ENCODE measurements around the gene MEA1. TPM values are rescaled to one million over a fixed set of nuclear protein-coding genes. Genes with fewer than 3 reads are reported as not detected.

The MEA1 gene
- total RNA-seq, 1 donor from 2014 or later, result 73.1 TPM

DNA sequence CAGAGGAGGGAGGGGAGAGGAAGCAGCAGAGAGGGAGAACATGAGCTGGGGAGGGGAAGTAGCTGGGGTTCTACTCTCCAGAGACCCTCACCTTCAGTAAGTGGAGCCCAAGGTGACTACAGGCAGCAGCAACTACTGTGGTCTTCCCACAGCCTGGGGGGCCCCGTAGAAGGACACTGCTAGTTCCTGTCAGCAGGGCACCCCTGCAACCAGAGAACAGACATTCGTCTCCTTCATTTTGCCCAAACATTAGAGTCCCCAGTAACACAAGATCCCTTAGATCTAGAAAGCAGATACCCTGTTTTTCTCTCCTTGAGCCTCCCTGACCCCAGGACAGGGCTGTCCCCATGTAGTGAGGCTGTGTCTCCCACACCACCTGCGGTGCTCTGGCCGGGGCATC, 45.0 kb downstream of the MEA1 start:
- no peak overlapping the region for H3K4me2 ChIP-seq
- Mint-ChIP-seq H3K9me3 (no peaks in the 10 kb centered on the region), H3K36me3 (peaks cover 6% of the 10 kb centered on the region), H3K27ac (no peak overlapping the region), H3K4me3 (no peak overlapping the region), H3K4me1 (peaks cover 3% of the 10 kb centered on the region), H3K27me3 (ENCODE audit: insufficient read depth, low read depth) (no peaks in the 10 kb centered on the region)
- no peak overlapping the region for H3K27ac ChIP-seq
- H3K4me1 ChIP-seq, result peaks cover 4% of the 10 kb centered on the region
- no peak overlapping the region for H3K4me3 ChIP-seq
- H3K27me3 ChIP-seq, result no peaks in the 10 kb centered on the region
- DNase-seq (ENCODE audit: low spot score), result no peak
- H3K79me2 ChIP-seq (ENCODE audit: low read depth), result no peaks in the 10 kb centered on the region
- H3K9ac ChIP-seq, result no peak overlapping the region
- no peaks in the 10 kb centered on the region for H3F3A ChIP-seq (ENCODE audit: low read depth)
- no peaks in the 10 kb centered on the region for H4K20me1 ChIP-seq (ENCODE audit: low read depth)
- H3K36me3 ChIP-seq, result no peaks in the 10 kb centered on the region
- TF ChIP-seq EZH2phosphoT487 (IDR thresholded peaks at IDR 0.05) (no peak), EZH2 (IDR thresholded peaks at IDR 0.05) (no peak)
- TF ChIP-seq, protein P1, sequence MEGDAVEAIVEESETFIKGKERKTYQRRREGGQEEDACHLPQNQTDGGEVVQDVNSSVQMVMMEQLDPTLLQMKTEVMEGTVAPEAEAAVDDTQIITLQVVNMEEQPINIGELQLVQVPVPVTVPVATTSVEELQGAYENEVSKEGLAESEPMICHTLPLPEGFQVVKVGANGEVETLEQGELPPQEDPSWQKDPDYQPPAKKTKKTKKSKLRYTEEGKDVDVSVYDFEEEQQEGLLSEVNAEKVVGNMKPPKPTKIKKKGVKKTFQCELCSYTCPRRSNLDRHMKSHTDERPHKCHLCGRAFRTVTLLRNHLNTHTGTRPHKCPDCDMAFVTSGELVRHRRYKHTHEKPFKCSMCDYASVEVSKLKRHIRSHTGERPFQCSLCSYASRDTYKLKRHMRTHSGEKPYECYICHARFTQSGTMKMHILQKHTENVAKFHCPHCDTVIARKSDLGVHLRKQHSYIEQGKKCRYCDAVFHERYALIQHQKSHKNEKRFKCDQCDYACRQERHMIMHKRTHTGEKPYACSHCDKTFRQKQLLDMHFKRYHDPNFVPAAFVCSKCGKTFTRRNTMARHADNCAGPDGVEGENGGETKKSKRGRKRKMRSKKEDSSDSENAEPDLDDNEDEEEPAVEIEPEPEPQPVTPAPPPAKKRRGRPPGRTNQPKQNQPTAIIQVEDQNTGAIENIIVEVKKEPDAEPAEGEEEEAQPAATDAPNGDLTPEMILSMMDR (IDR thresholded peaks at IDR 0.05), result no peak
- H2AFZ ChIP-seq (replicated peaks), result no peak overlapping the region
- no peaks in the 10 kb centered on the region for H3K9me3 ChIP-seq (ENCODE audit: low read depth)

DNA sequence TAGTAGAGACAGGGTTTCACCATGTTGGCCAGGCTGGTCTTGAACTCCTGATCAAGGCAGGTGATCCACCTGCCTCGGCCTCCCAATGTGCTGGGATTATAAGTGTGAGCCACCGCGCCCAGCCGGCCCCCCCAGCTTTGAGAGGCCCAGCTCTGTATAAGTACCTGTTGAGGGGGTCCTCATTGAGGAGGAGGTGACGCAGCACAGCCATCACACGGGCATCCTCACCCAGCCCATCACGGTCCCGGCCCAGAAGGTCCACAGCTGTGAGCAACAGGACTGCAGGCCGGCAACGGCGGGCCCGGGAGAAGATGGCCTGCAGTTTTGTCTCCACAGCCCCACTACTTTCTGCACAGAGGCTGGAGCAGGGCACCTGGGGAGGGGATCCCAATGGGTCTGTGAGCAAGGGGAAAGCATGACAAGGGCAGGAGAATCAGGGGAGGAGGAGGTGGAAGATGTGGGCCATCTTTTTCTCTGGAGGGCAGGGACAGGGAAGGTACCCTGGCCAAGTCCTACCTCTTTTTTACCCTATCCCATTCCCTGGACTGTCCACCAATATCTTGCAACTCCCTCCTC, 45.5 kb downstream of the MEA1 start:
- Histone ChIP-seq H3K4me3 (no peak overlapping the region), H2AFZ (replicated peaks) (no peak overlapping the region), H3K9ac (no peak overlapping the region), H3K36me3 (no peaks in the 10 kb centered on the region), H3K27ac (no peak overlapping the region), H3K27me3 (no peaks in the 10 kb centered on the region), H3K79me2 (ENCODE audit: low read depth) (no peaks in the 10 kb centered on the region), H3K4me2 (no peak overlapping the region), H4K20me1 (ENCODE audit: low read depth) (no peaks in the 10 kb centered on the region), H3K9me3 (ENCODE audit: low read depth) (no peaks in the 10 kb centered on the region), H3K4me1 (peaks cover 4% of the 10 kb centered on the region), H3F3A (ENCODE audit: low read depth) (no peaks in the 10 kb centered on the region)
- TF ChIP-seq, protein P1 (IDR thresholded peaks at IDR 0.05), result no peak
- TF ChIP-seq EZH2 (IDR thresholded peaks at IDR 0.05) (no peak), EZH2phosphoT487 (IDR thresholded peaks at IDR 0.05) (no peak)
- no peak overlapping the region for H3K27ac Mint-ChIP-seq
- H3K36me3 Mint-ChIP-seq, result peaks cover 4% of the 10 kb centered on the region
- no peak overlapping the region for H3K4me3 Mint-ChIP-seq
- H3K9me3 Mint-ChIP-seq, result no peaks in the 10 kb centered on the region
- no peak for DNase-seq (ENCODE audit: low spot score)
- H3K27me3 Mint-ChIP-seq (ENCODE audit: insufficient read depth, low read depth), result no peaks in the 10 kb centered on the region
- peaks cover 3% of the 10 kb centered on the region for H3K4me1 Mint-ChIP-seq

DNA sequence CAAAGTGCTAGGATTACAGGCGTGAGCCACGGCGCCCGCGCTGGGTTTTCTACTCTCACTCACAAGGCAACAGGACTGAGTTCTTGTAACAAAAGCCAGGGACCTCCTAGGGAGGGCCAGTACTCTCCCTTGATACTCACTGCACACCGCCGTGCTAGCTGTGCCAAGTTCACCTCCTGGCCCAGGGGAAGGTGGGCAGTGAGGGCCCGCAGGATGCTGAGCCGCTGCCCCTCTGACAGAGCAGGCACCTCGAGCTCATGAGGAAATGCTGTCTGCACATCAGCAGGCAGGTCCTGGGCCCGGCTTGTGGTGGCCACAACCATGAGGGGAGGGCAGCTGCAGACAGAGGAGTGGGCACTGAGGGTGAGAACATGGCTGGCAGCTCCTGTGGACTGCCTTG, 46.5 kb downstream of the MEA1 start:
- no peaks in the 10 kb centered on the region for H3K9me3 ChIP-seq (ENCODE audit: low read depth)
- H3K27ac ChIP-seq, result no peak overlapping the region
- H4K20me1 ChIP-seq (ENCODE audit: low read depth), result no peaks in the 10 kb centered on the region
- H3F3A ChIP-seq (ENCODE audit: low read depth), result peaks cover 3% of the 10 kb centered on the region
- peaks cover 3% of the 10 kb centered on the region for H3K4me1 Mint-ChIP-seq
- H3K4me3 Mint-ChIP-seq, result no peak overlapping the region
- peaks cover 4% of the 10 kb centered on the region for H3K4me1 ChIP-seq
- H3K36me3 Mint-ChIP-seq, result peaks cover 4% of the 10 kb centered on the region
- H3K9me3 Mint-ChIP-seq, result no peaks in the 10 kb centered on the region
- H3K36me3 ChIP-seq, result no peaks in the 10 kb centered on the region
- H3K9ac ChIP-seq, result no peak overlapping the region
- no peak for TF ChIP-seq EZH2 (IDR thresholded peaks at IDR 0.05)
- no peak for TF ChIP-seq EZH2phosphoT487 (IDR thresholded peaks at IDR 0.05)
- TF ChIP-seq, protein P1 (IDR thresholded peaks at IDR 0.05), result no peak
- H3K4me2 ChIP-seq, result no peak overlapping the region
- H2AFZ ChIP-seq (replicated peaks), result no peak overlapping the region
- no peak overlapping the region for H3K4me3 ChIP-seq
- no peaks in the 10 kb centered on the region for H3K27me3 ChIP-seq
- peaks cover under 1% of the 10 kb centered on the region for H3K27me3 Mint-ChIP-seq (ENCODE audit: insufficient read depth, low read depth)
- H3K27ac Mint-ChIP-seq, result no peak overlapping the region
- H3K79me2 ChIP-seq (ENCODE audit: low read depth), result no peaks in the 10 kb centered on the region
- DNase-seq (ENCODE audit: low spot score), result no peak
